A172 (cell line): ENCODE measurements around the gene ACTR1A. TPM values are rescaled to one million over a fixed set of nuclear protein-coding genes. Genes with fewer than 3 reads are reported as not detected.

Experiments used
- total RNA-seq: library from RNA; depleted of rRNA; stranded (reverse); fragments of >200 nt; shearing (Covaris generic); gene quantifications from 2 replicates; pipeline ENCODE4 v1.2.3, GENCODE V29; 2014; rRNA removed

ACTR1A gene
- total RNA-seq, 1 experiment from 2014 or later = 163 TPM

Other genes with a start within 250 kb of the ACTR1A start
- gene NFKB2, start 107.0 kb downstream of the ACTR1A start, total RNA-seq = 60.9 and 63.0 TPM in 2 replicates
- 0.07 TPM in 1 of 2 replicates, not detected in the other for gene PSD, start 83.9 kb downstream of the ACTR1A start, total RNA-seq
- 14.6 and 20.0 TPM in 2 replicates for gene FBXL15, start 81.9 kb downstream of the ACTR1A start, total RNA-seq
- 121 and 123 TPM in 2 replicates for gene CUEDC2, start 70.1 kb downstream of the ACTR1A start, total RNA-seq
- gene C10orf95, start 51.2 kb downstream of the ACTR1A start, total RNA-seq = not detected in 2 replicates
- gene SUFU, start 1.3 kb upstream of the ACTR1A start, total RNA-seq = 3.7 and 4.9 TPM in 2 replicates
- gene TRIM8, start 141.8 kb upstream of the ACTR1A start, total RNA-seq = 66.8 and 68.3 TPM in 2 replicates
- gene ARL3, start 211.7 kb upstream of the ACTR1A start, total RNA-seq = 11.1 and 17.9 TPM in 2 replicates
- gene SFXN2, start 211.9 kb upstream of the ACTR1A start, total RNA-seq = 7.3 and 9.5 TPM in 2 replicates
- 19.1 and 26.4 TPM in 2 replicates for gene WBP1L, start 241.2 kb upstream of the ACTR1A start, total RNA-seq